T-cell (primary cell): ENCODE measurements around the gene BABAM1. TPM values are rescaled to one million over a fixed set of nuclear protein-coding genes. Genes with fewer than 3 reads are reported as not detected.

ENCODE experiments used
- ATAC-seq, 4 experiments: fragments of 200-7000 bp in 3 of 4; fragments of 150-1000 bp in 1 of 4; cut with Tn5 transposase; replicated peaks in 1 of 4; 1 replicate in 3 of 4; 2 replicates in 1 of 4; pipeline ENCODE4 v1.10.0; 2021; ENCODE audit warnings: moderate library complexity in 3 of 4, mild to moderate bottlenecking in 2 of 4, moderate number of reproducible peaks in 1 of 4
- CTCF ChIA-PET, 2 donors: fragments of 300-600 bp; sonication (Branson Sonifier 250); formaldehyde crosslinking; loops; one replicate each; lab custom pipeline; 2022; ENCODE audit warnings: antibody characterized with exemption in 2 of 2; lab: Charles Lee
- POLR2A ChIA-PET, 2 donors: fragments of 300-600 bp; sonication (Branson Sonifier 250); formaldehyde crosslinking; loops; one replicate each; lab custom pipeline; 2022; ENCODE audit warnings: antibody characterized with exemption in 2 of 2; lab: Charles Lee
- DNase-seq, 35 experiments: peaks; one replicate each; pipeline versions ENCODE4 v3.0.0 to v3.0.0-alpha.2; 2013 to 2023
- H3K27ac ChIP-seq: one replicate; pipeline ENCODE4 v1.5.1; 2013; ENCODE audit warnings: low read length
- H3K27me3 ChIP-seq, 2 experiments: replicated peaks in 1 of 2; 1 replicate in 1 of 2; 2 replicates in 1 of 2; pipeline versions ENCODE4 v1.6.1 to v1.7.0; 2013; ENCODE audit warnings: low read length in 1 of 2, mixed read lengths in 1 of 2; ENCODE audit not compliant: control insufficient read depth in 2 of 2, insufficient read depth in 2 of 2; ENCODE audit errors: extremely low read depth in 1 of 2
- H3K36me3 ChIP-seq, 2 donors: 1 replicate in 1 of 2; 2 replicates in 1 of 2; pipeline versions ENCODE4 v1.6.1 to v1.7.0; 2013; ENCODE audit warnings: low read length in 1 of 2; ENCODE audit not compliant: control insufficient read depth in 2 of 2, insufficient read depth in 1 of 2; ENCODE audit errors: extremely low read depth in 1 of 2
- H3K4me1 ChIP-seq, 2 experiments: 1 replicate in 1 of 2; 2 replicates in 1 of 2; pipeline versions ENCODE4 v1.6.1 to v1.7.0; 2013; ENCODE audit warnings: low read length in 2 of 2, mixed read lengths in 1 of 2; ENCODE audit not compliant: insufficient read depth in 2 of 2, control insufficient read depth in 1 of 2; ENCODE audit errors: extremely low read depth in 1 of 2
- H3K4me3 ChIP-seq, 2 donors: 1 replicate in 1 of 2; 2 replicates in 1 of 2; pipeline versions ENCODE4 v1.5.1 to v1.7.0; 2013; ENCODE audit warnings: mild to moderate bottlenecking in 2 of 2, low read length in 1 of 2, moderate library complexity in 1 of 2; ENCODE audit not compliant: control insufficient read depth in 1 of 2; ENCODE audit errors: extremely low read depth in 1 of 2
- H3K9me3 ChIP-seq: 2 replicates; pipeline ENCODE4 v1.7.0; 2013
- H3K27ac Mint-ChIP-seq, 2 donors: one replicate each; pipeline ENCODE4 v1.8.0; 2020 to 2021; ENCODE audit warnings: mild to moderate bottlenecking in 2 of 2, mixed read lengths in 2 of 2
- H3K27me3 Mint-ChIP-seq, 2 donors: one replicate each; pipeline ENCODE4 v1.8.0; 2021 to 2022; ENCODE audit warnings: mixed read lengths in 2 of 2
- H3K36me3 Mint-ChIP-seq: one replicate; pipeline ENCODE4 v1.8.0; 2021; ENCODE audit warnings: mixed read lengths
- H3K4me1 Mint-ChIP-seq, 3 donors: one replicate each; pipeline ENCODE4 v1.8.0; 2020 to 2022; ENCODE audit warnings: mixed read lengths in 3 of 3, mild to moderate bottlenecking in 1 of 3
- H3K4me3 Mint-ChIP-seq, 3 donors: one replicate each; pipeline ENCODE4 v1.8.0; 2020 to 2022; ENCODE audit warnings: mild to moderate bottlenecking in 3 of 3, mixed read lengths in 3 of 3, moderate library complexity in 3 of 3
- H3K9me3 Mint-ChIP-seq, 3 donors: one replicate each; pipeline ENCODE4 v1.8.0; 2020 to 2022; ENCODE audit warnings: mixed read lengths in 3 of 3
- WGBS: methylation state at CpG from one replicate; pipeline ENCODE4 v1.1.5; 2013; ENCODE audit warnings: missing lambda C conversion rate; ENCODE audit not compliant: insufficient coverage; 5-methylcytosine and 5-hydroxymethylcytosine counted together
- total RNA-seq, 35 experiments: library from RNA in 6 of 35; stranded (reverse) in 6 of 35; fragments of 120-200 nt in 1 of 35; gene quantifications; one replicate each; pipeline versions ENCODE4 v1.2.1 to v1.2.4 and lab custom pipeline; 2013 to 2026

BABAM1 gene
- total RNA-seq, 5 donors from 2014 or later (not counting 1 experiment from before 2014, with no cell fraction given) = 76.7 to 130 (median 117) TPM

GRCh38 chr19:17302391-17303166 is 35.3 kb downstream of the BABAM1 start:
- ChIA-PET CTCF (interaction anchor here in 1 of 2 donors (0.5 to 1.3 kb wide), 3 partner anchors 30 to 1239 kb away, joined by 3 read pairs; no protein-coding TSS in a partner anchor), POLR2A (no interaction called here)
- Mint-ChIP-seq H3K27me3 (no peaks in the 10 kb centered on the region), H3K36me3 (peaks cover 5% of the 10 kb centered on the region), H3K4me1 (peaks cover 23 to 40% (median 30%) of the 10 kb centered on the region in 3 donors), H3K9me3 (no peaks in the 10 kb centered on the region), H3K27ac (peak overlapping the region; percentile 19 to 68), H3K4me3 (peak overlapping the region; percentile 70 to 80 (median 74))
- peak; percentile 3 to 9 (median 6) for ATAC-seq
- Histone ChIP-seq H3K27ac (peak overlapping the region; percentile 53), H3K36me3 (no peaks in the 10 kb centered on the region), H3K4me1 (peaks cover 2 to 49% of the 10 kb centered on the region in 2 experiments), H3K9me3 (no peaks in the 10 kb centered on the region), H3K4me3 (peak overlapping the region; percentile 62 to 72), H3K27me3 (no peaks in the 10 kb centered on the region)
- peak in 11 of 35 experiments; percentile 17 to 44 (median 28) for DNase-seq
- WGBS = 23% methylated on average over 23 of the region's 29 CpGs

- Histone ChIP-seq H3K36me3 (no peaks in the 10 kb centered on the region), H3K4me3 (peak within 1 kb of the TSS; percentile 62 to 72), H3K27ac (peak within 1 kb of the TSS; percentile 56), H3K9me3 (no peaks in the 10 kb centered on the region), H3K4me1 (peaks cover 2 to 49% of the 10 kb centered on the region in 2 experiments), H3K27me3 (no peaks in the 10 kb centered on the region)
- DNase-seq (peak; percentile 82 to 95 (median 90)), ATAC-seq (peak; percentile 75 to 78 (median 78))
- Mint-ChIP-seq H3K36me3 (peaks cover 1% of the 10 kb centered on the region), H3K4me3 (peak within 1 kb of the TSS; percentile 70 to 89 (median 80)), H3K27me3 (no peaks in the 10 kb centered on the region), H3K9me3 (no peaks in the 10 kb centered on the region), H3K4me1 (peaks cover 30 to 45% (median 36%) of the 10 kb centered on the region in 3 donors), H3K27ac (peak within 1 kb of the TSS; percentile 69 to 71)
- POLR2A ChIA-PET = interaction anchor here in 1 of 2 donors (1.0 kb wide), 1 partner anchor 10 kb away, joined by 4 read pairs; no protein-coding TSS in a partner anchor
- 2% methylated on average over 44 of the region's 52 CpGs for WGBS
- CTCF ChIA-PET = interaction anchor here in 1 of 2 donors (0.5 to 1.3 kb wide), 4 partner anchors 30 to 1240 kb away, joined by 3 read pairs; no protein-coding TSS in a partner anchor
Measured at GRCh38 chr19:17303167-17303939, 36.1 kb downstream of the BABAM1 start, which contains the start of gene ABHD8. ABHD8 (minus strand) TSS chr19:17303425; CDS start chr19:17301616, 1,809 bp downstream.

GRCh38 chr19:17303940-17304267 is 36.7 kb downstream of the BABAM1 start:
- H3K4me1 Mint-ChIP-seq = peaks cover 31 to 45% (median 37%) of the 10 kb centered on the region in 3 donors
- POLR2A ChIA-PET = interaction anchor here in 1 of 2 donors (1.0 kb wide), 1 partner anchor 9 kb away, joined by 4 read pairs; no protein-coding TSS in a partner anchor
- H3K4me1 ChIP-seq = peaks cover 2 to 54% of the 10 kb centered on the region in 2 experiments

GRCh38 chr19:17304386-17305215 is 37.4 kb downstream of the BABAM1 start:
- ChIA-PET POLR2A (interaction anchor here (0.6 to 1.1 kb wide), 2 partner anchors 25 to 38 kb away, joined by 6 to 10 read pairs; partner anchors contain the start of gene BABAM1 (in 1 of the 2)), CTCF (interaction anchor here (0.5 to 1.1 kb wide), 10 partner anchors 7 to 888 kb away, joined by 3 to 10 read pairs (median 4); partner anchors contain the start of genes ANO8 (in 1 of the 2) and MPV17L2 (in 1 of the 2))
- WGBS = 100% methylated on average over 3 of the region's 12 CpGs
- Mint-ChIP-seq H3K9me3 (no peaks in the 10 kb centered on the region), H3K27ac (peak overlapping the region; percentile 89 to 94), H3K36me3 (no peaks in the 10 kb centered on the region), H3K4me1 (peaks cover 37 to 51% (median 42%) of the 10 kb centered on the region in 3 donors), H3K27me3 (no peaks in the 10 kb centered on the region), H3K4me3 (peak overlapping the region; percentile 80 to 89 (median 85))
- Histone ChIP-seq H3K4me3 (peak overlapping the region in 1 of 2 donors; percentile 67), H3K36me3 (no peaks in the 10 kb centered on the region), H3K9me3 (no peaks in the 10 kb centered on the region), H3K27me3 (no peaks in the 10 kb centered on the region), H3K4me1 (peaks cover 2 to 57% of the 10 kb centered on the region in 2 experiments), H3K27ac (peak overlapping the region; percentile 59)
- no peak for DNase-seq
- no peak for ATAC-seq

More at GRCh38 chr19:17303940-17304267, 36.7 kb downstream of the BABAM1 start:
- DNase-seq (no peak), ATAC-seq (no peak)
- H3K4me3 ChIP-seq = no peak overlapping the region
- 100% methylated on average over 3 of the region's 12 CpGs for WGBS
- no peaks in the 10 kb centered on the region for H3K9me3 ChIP-seq
- H3K27me3 ChIP-seq = no peaks in the 10 kb centered on the region
- peak overlapping the region; percentile 70 to 80 (median 74) for H3K4me3 Mint-ChIP-seq
- CTCF ChIA-PET = interaction anchor here in 1 of 2 donors (0.5 kb wide), 1 partner anchor 234 kb away, joined by 3 read pairs; no protein-coding TSS in a partner anchor
- H3K36me3 ChIP-seq = no peaks in the 10 kb centered on the region
- no peaks in the 10 kb centered on the region for H3K9me3 Mint-ChIP-seq
- peak overlapping the region; percentile 69 to 71 for H3K27ac Mint-ChIP-seq
- peak overlapping the region; percentile 56 for H3K27ac ChIP-seq
- H3K27me3 Mint-ChIP-seq = no peaks in the 10 kb centered on the region
- H3K36me3 Mint-ChIP-seq = no peaks in the 10 kb centered on the region

DNA sequence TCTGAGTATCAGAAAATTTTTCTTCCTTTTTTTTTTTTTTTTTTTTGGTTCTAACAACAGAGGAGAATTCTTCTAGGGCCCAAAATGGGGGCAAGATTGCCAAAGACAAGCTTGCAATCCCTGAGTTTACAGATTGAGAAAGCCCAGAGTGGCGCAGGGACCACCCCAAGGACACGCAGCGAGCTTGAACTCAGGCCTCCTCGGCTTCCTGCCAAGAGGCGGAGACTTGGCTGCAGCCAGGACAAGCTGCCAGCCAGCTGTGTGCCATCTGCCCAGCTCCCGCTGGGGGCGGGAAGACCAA is 37.9 kb downstream of the BABAM1 start:
- Histone ChIP-seq H3K9me3 (no peaks in the 10 kb centered on the region), H3K36me3 (no peaks in the 10 kb centered on the region), H3K4me1 (peaks cover 2 to 62% of the 10 kb centered on the region in 2 experiments), H3K27me3 (no peaks in the 10 kb centered on the region), H3K27ac (peak overlapping the region; percentile 59), H3K4me3 (peak overlapping the region; percentile 67 to 91)
- ChIA-PET POLR2A (interaction anchor here (0.6 to 1.1 kb wide), 2 partner anchors 25 to 38 kb away, joined by 6 to 10 read pairs; partner anchors contain the start of gene BABAM1 (in 1 of the 2)), CTCF (interaction anchor here (0.6 to 1.1 kb wide), 9 partner anchors 8 to 888 kb away, joined by 3 to 10 read pairs (median 5); partner anchors contain the start of genes ANO8 (in 1 of the 2) and MPV17L2 (in 1 of the 2))
- H3K27ac Mint-ChIP-seq = peak overlapping the region; percentile 89 to 94
- no peaks in the 10 kb centered on the region for H3K9me3 Mint-ChIP-seq
- no peak for DNase-seq
- H3K36me3 Mint-ChIP-seq = no peaks in the 10 kb centered on the region
- no peaks in the 10 kb centered on the region for H3K27me3 Mint-ChIP-seq
- peaks cover 41 to 52% (median 44%) of the 10 kb centered on the region in 3 donors for H3K4me1 Mint-ChIP-seq
- peak overlapping the region; percentile 80 to 89 (median 85) for H3K4me3 Mint-ChIP-seq
- WGBS = 1% methylated on average over 7 of the region's 7 CpGs
- ATAC-seq = no peak
